Right lobe of liver (tissue), 6 donors: ENCODE results near the gene CDH13. TPM values are rescaled to one million over a fixed set of nuclear protein-coding genes. Genes with fewer than 3 reads are reported as not detected.

ENCODE experiments used
- ATAC-seq, 4 donors: fragments of 200-7000 bp; cut with Tn5 transposase; one replicate each; pipeline ENCODE4 v1.9.1; 2020; ENCODE audit warnings: mild to moderate bottlenecking in 4 of 4, moderate library complexity in 4 of 4
- DNase-seq, 3 donors: peaks; one replicate each; pipeline ENCODE4 v3.0.0-alpha.2; 2020
- H3K27ac ChIP-seq, 3 donors: fragments of 200-600 bp; one replicate each; pipeline ENCODE4 v1.8.0; 2022
- H3K27me3 ChIP-seq, 2 donors: fragments of 200-600 bp; one replicate each; pipeline ENCODE4 v1.8.0; 2022
- H3K36me3 ChIP-seq, 4 donors: fragments of 200-600 bp; sonication (generic) in 1 of 4; one replicate each; pipeline versions ENCODE4 v1.5.1 to v1.8.0; 2017 to 2022; ENCODE audit warnings: control low read depth in 1 of 4
- H3K4me1 ChIP-seq, 4 donors: fragments of 200-600 bp; sonication (generic) in 1 of 4; one replicate each; pipeline versions ENCODE4 v1.5.1 to v1.8.0; 2017 to 2022; ENCODE audit warnings: control low read depth in 1 of 4
- H3K4me3 ChIP-seq, 3 donors: fragments of 200-600 bp; one replicate each; pipeline ENCODE4 v1.8.0; 2022
- H3K9me3 ChIP-seq, 4 donors: fragments of 200-600 bp; sonication (generic) in 1 of 4; one replicate each; pipeline versions ENCODE4 v1.5.1 to v1.8.0; 2017 to 2022; ENCODE audit warnings: control low read depth in 1 of 4
- CTCF ChIP-seq, 4 donors: fragments of 200-600 bp in 3 of 4; fragments of 450-650 bp in 1 of 4; IDR thresholded peaks; one replicate each; pipeline versions ENCODE4 v1.5.1 to v1.8.0; 2016 to 2022; ENCODE audit warnings: antibody characterized with exemption in 4 of 4, mild to moderate bottlenecking in 2 of 4
- POLR2A ChIP-seq: fragments of 450-650 bp; IDR thresholded peaks from one replicate; pipeline ENCODE4 v1.6.1; 2017; ENCODE audit warnings: antibody characterized with exemption, mild to moderate bottlenecking
- WGBS: methylation state at CpG from one replicate; pipeline ENCODE4 v1.1.6; 2018; ENCODE audit warnings: low coverage, low lambda C conversion rate; ENCODE audit not compliant: insufficient coverage; ENCODE audit errors: missing lambda C conversion rate; 5-methylcytosine and 5-hydroxymethylcytosine counted together
- intact Hi-C, 2 donors: fragments of 100-400 bp; cut with DNase I; formaldehyde crosslinking; loops; one replicate each; pipeline versions ENCODE4 v1.11.2 to v1.14.1; 2022
- total RNA-seq, 6 experiments: library from RNA; depleted of rRNA in 2 of 6; stranded (reverse); fragments of >200 nt in 2 of 6; fragmentation: NEBNext Ultra II Directional in 3 of 6; extraction: Animal tissue kit (Norgen Biotek cat#: 25700) in 3 of 6; gene quantifications; one replicate each; pipeline versions ENCODE4 v1.1.0 to v1.2.4, GENCODE V29; 2016 to 2023
- donor health status: DM: no; HTN: yes; CAD: no.
- donor health status: DM: no; HTN: no; CAD: no.
- donor health status: DM: no; HTN: no; CAD: no.
- donor health status: DM: no; HTN: yes; CAD: no.
- donor health status: DM: no; HTN: yes; CAD: no.

The CDH13 gene
- total RNA-seq, 6 experiments from 2014 or later = 0.13 to 4.6 (median 0.49) TPM

- no peaks in the 10 kb centered on the region for H3K36me3 ChIP-seq
- H3K27me3 ChIP-seq = no peaks in the 10 kb centered on the region
- no peak overlapping the region for H3K4me3 ChIP-seq
- no peaks in the 10 kb centered on the region for H3K4me1 ChIP-seq
- no peak for DNase-seq
- ATAC-seq = no peak
- intact Hi-C loops = no loop called here
- H3K27ac ChIP-seq = no peak overlapping the region
- WGBS = 42% methylated on average over 5 of the region's 5 CpGs
- no peaks in the 10 kb centered on the region for H3K9me3 ChIP-seq
- no peak for TF ChIP-seq CTCF (IDR thresholded peaks at IDR 0.05)
- no peak for TF ChIP-seq POLR2A
Observed at GRCh38 chr16:83831456-83831987, 1204.8 kb downstream of the CDH13 start.

GRCh38 chr16:83833921-83834320 lies 1207.2 kb downstream of the CDH13 start:
- H3K27ac ChIP-seq = no peak overlapping the region
- H3K9me3 ChIP-seq = no peaks in the 10 kb centered on the region
- 67% methylated on average over 1 of the region's 2 CpGs for WGBS
- H3K4me3 ChIP-seq = no peak overlapping the region
- intact Hi-C loops = no loop called here
- ATAC-seq (no peak), DNase-seq (no peak)
- no peaks in the 10 kb centered on the region for H3K27me3 ChIP-seq
- TF ChIP-seq POLR2A (no peak), CTCF (IDR thresholded peaks at IDR 0.05) (no peak)
- no peaks in the 10 kb centered on the region for H3K36me3 ChIP-seq
- no peaks in the 10 kb centered on the region for H3K4me1 ChIP-seq

- Histone ChIP-seq H3K4me1 (no peaks in the 10 kb centered on the region), H3K36me3 (no peaks in the 10 kb centered on the region), H3K27ac (no peak overlapping the region), H3K27me3 (no peaks in the 10 kb centered on the region), H3K9me3 (no peaks in the 10 kb centered on the region), H3K4me3 (no peak overlapping the region)
- DNase-seq (no peak), ATAC-seq (no peak)
- 55% methylated on average over 10 of the region's 10 CpGs for WGBS
- intact Hi-C loops = no loop called here
- TF ChIP-seq CTCF (IDR thresholded peaks at IDR 0.05) (no peak), POLR2A (no peak)
Observed at GRCh38 chr16:83835586-83836566, 1209.1 kb downstream of the CDH13 start.

- DNase-seq (no peak), ATAC-seq (no peak)
- Histone ChIP-seq H3K9me3 (no peaks in the 10 kb centered on the region), H3K4me1 (no peaks in the 10 kb centered on the region), H3K4me3 (no peak overlapping the region), H3K36me3 (no peaks in the 10 kb centered on the region), H3K27me3 (no peaks in the 10 kb centered on the region), H3K27ac (no peak overlapping the region)
- intact Hi-C loops = no loop called here
- no peak for TF ChIP-seq POLR2A
- TF ChIP-seq CTCF (IDR thresholded peaks at IDR 0.05) = no peak
- WGBS = 89% methylated on average over 3 of the region's 4 CpGs
Observed at GRCh38 chr16:83837566-83837965, 1210.8 kb downstream of the CDH13 start.
